Activated CD8-positive, alpha-beta memory T cell treated with anti-CD3 and anti-CD28 coated beads for 1 hour (primary cell): ENCODE measurements around the gene PROK1.
"Not testable (repeated sequence)": the region's sequence is repeated elsewhere in the genome, so short reads cannot be mapped to it uniquely, and the experiment has no call there.

Experiments used
- DNase-seq, 2 donors: peaks; one replicate each; pipeline ENCODE4 v3.0.0-alpha.2; 2020; ENCODE audit warnings: low read depth in 1 of 2; ENCODE audit errors: extremely low read depth in 1 of 2

Gene PROK1, protein sequence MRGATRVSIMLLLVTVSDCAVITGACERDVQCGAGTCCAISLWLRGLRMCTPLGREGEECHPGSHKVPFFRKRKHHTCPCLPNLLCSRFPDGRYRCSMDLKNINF

DNA sequence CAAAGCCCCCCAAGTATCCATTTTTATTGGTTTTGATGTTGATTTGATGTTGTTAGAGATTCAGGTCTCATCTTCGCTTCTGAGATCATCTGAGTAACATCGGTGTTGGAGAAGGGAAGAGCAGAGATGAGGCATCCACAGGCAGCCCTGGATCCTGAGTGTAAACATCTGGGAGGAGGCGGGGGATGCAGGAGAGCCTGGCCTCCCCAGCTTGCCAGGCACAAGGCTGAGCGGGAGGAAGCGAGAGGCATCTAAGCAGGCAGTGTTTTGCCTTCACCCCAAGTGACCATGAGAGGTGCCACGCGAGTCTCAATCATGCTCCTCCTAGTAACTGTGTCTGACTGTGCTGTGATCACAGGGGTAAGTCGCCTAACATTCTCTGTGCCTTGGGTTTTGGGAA is at the start of gene PROK1:
Gene PROK1, plus strand, starts transcription at position 221 of the 400 bp plus-strand sequence. Its CDS starts 68 bp downstream, at position 289.
- DNase-seq = no peak

DNA sequence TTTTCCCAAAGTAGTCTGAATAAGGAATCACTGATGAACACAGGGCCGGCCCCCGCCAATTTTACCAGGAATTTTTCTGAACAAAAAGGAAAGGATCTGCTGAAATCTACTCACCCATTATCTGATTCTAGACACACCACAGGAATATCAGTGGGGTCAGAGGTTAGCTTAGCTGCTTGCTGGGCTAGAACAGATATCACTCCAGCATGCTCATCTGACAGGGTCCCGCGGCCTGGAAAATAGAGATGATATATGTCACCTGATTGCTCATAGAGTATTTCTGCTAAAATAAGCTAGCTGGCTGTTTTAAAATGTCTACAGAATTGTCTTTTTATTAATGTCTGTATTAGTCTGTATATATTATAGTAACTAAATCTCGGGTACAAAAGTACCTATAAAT is 47.1 kb upstream of the PROK1 start:
- DNase-seq = no peak

- no peak for DNase-seq
These were observed 46.5 kb upstream of the PROK1 start for GRCh38 chr1:110404401-110404800.

- DNase-seq = not testable (repeated sequence)
These were observed 44.5 kb upstream of the PROK1 start for GRCh38 chr1:110406407-110406806.

DNA sequence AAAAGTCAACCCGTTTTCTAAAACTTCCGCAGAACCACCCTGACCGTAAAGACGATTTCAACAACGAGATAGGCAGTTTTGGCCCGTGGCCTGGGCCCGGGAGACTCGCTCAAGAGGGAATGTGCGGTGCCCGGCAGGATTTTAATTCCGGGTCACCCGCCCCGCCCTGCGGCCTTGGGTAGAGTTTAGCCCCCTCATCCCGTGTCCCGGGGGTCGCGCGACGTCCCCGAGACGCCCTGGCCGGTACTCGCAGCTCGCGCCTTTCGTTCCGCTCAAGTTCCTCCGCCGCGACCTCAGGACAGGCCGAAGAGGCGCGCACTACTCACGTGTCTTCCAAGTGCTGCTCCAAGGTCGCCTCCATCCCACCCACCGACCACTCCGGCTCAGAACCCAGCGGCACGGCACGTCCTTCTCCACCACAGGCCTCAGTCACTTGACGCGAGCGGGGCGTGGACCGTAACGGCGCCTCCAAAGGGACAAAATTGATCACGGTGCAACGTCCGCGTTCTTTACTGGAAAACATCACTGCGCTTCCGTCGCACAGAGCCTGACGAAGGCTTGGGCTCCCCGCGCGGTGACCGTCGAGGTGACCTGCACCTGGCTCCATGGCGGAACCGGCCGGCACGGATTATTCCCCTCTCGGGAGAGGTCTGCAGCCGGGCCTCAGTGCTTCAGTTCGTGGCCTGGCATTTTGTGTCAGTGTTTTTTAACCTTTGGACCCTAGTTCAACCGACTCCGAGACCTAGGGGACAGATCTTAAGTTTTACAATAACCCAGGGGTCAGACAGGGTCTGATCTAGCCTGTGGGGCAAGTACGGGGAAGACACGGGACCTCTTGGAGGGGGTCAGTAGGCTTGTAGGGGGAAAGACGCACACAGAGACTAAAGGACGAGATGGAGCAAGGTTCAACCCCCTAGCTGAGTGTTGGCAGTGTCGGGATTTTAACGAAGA is 43.4 kb upstream of the PROK1 start, which contains the start of gene LAMTOR5:
Gene LAMTOR5, minus strand, starts transcription at position 435 of the 951 bp plus-strand sequence. Its CDS starts 74 bp downstream, at position 361.
- DNase-seq = peak; percentile 74 to 83

DNA sequence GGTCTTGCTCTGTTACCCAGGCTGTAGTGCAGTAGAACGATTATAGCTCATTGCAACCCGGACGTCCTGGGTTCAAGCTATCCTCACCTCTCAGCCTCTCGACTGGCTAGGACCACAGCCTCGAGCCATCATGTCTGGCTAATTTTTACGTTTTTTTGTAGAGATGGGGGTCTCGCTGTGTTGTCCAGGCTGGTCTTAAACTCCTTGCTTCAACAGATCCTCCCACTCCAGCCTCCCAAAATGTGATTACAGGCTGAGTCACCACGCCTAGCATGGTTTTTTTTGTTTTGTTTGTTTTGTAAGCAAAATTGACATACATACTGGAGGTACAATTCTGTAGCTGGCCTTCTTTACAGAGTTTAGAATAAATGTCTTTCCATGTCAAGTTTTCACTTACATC is 42.5 kb upstream of the PROK1 start:
- no peak for DNase-seq

GRCh38 chr1:110409316-110409715 is 41.6 kb upstream of the PROK1 start:
- DNase-seq = no peak

DNA sequence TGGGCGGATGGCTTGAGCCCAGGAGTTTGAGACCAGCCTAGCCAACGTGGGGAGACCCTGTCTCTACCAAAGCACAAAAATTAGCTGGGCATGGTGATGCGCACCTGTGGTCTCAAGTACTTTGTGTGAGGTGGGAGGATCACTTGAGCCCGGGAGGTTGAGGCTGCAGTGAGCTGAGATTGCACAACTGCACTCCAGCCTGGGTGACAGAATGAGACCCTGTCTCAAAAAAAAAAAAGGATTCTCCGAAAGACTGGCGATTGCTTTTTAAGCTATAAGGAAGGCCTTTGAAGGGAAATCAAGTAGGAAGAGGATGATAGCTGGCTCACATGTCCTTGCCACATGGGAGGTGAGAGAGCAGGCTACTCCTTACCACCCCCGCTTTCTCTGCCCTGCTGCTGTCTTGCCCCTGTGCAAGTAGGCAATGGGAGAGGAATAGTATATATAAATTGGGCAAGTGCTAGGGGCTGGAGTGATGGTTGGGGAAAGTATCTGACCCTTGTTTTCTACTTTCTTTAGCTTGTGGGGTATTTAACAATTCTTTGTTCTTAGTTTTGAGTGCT is 39.7 kb upstream of the PROK1 start:
- no peak for DNase-seq

DNA sequence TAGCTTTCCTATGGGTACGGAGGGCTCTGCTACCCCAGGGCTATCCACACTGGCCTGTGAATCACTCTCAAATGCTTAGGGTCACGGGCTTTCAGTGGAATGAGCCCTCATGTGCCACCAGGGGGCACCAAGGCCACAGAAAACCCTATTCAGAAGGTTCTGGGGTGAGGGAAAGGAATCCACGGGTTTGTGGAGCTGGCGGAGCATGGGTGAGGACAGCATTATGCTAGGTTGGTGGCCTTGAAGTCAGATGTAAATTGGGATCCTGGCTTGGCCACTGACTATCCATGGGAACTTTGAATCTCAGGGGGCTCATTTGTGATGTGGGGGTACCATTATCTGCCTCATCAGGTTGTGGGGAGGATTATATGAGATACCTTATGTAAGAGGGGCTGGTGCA is 38.4 kb upstream of the PROK1 start:
- DNase-seq = peak in 1 of 2 donors; percentile 29

DNA sequence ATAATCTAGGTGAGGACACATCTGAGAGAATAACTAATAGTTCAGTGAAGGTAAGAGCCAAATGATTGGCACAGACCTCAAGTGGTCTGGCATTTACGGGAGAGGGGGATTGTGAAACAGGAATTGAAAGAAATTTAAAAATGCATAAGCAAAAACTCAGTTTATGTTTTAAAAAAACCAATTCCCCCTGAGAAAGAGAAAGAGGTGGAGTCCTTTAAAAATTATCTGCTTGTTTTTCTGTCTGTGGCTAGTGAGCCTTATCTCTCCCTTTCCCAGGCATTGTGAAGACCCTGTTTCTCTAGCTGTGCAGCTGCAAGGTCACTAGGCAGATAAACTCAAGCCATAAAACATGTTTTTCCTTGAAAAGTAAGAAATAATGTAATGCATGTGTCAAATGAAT is 37.9 kb upstream of the PROK1 start:
- not testable (repeated sequence) for DNase-seq

- DNase-seq = no peak
These were observed 32.2 kb upstream of the PROK1 start for GRCh38 chr1:110418729-110419128.

DNA sequence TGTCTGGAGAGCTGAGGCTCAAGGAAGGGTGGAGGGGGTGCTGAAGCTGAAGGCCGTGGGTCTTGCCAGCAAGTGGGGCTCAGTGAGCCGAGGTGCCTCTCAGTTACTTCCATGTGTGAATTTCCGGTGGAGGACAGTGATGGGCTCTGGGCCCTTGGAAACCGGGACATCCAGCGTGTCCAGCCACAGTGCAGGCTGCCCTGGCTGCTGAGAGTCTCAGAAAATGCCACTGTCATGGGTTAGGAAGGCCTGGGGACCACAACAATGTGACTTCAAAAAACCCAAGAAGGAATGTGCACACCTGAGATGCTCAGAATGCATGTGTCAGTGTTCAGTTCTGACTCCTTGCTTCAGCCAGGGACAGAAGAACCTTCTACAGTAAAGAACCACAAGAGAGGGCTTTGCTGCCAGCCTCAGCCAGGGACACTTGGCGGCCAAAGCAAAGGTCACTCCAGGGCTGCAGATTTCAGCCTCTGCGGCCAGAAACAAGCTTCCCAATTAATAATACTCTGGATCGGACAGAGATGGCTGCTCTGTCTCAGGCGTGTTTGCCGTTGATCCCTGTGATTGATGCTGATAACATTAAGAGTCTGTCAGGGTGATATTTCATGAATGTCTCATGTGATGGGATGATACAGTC is 30.8 kb upstream of the PROK1 start:
- DNase-seq = no peak

DNA sequence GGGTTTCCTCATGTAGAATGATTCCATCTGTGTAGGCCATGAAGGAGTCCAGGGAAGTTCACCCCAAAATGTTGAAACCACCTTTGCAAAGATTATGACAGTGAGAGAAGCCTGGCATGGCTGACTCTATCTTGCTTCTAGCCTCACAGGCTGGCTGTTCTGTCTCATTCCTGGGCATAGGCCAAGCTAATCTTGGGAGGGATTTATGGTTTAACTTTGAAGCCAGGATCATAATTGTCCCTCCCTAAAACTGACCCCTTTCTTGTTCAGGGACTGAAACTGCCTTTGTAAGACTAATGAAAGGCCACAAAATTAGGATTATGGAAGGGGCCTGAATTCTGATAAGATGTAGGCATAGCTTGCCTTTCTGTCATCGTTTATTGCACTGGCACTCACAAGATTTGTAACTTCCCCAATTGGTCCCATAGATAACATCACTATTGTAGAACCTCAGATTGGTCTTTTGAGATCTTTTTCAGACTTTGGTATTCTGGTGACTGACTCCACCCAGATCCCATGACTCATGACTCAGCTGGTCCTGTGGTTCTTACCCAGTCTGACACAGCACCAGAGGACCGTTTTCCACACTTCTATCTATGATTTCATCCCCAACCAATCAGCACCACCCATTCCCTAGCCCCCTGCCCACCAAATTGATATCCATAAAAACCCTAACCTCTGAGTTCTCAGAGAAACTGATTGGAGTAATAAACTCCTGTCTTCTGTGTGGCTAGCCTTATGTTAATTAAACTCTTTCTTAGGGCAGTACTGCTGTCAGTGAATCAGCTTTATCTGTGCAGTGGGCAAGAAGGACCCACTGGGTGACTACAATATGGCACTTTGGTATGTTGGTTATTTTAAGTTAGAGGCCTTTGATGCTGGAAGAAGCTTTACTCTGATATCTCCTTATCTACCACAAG is 29.8 kb upstream of the PROK1 start:
- no peak for DNase-seq

DNA sequence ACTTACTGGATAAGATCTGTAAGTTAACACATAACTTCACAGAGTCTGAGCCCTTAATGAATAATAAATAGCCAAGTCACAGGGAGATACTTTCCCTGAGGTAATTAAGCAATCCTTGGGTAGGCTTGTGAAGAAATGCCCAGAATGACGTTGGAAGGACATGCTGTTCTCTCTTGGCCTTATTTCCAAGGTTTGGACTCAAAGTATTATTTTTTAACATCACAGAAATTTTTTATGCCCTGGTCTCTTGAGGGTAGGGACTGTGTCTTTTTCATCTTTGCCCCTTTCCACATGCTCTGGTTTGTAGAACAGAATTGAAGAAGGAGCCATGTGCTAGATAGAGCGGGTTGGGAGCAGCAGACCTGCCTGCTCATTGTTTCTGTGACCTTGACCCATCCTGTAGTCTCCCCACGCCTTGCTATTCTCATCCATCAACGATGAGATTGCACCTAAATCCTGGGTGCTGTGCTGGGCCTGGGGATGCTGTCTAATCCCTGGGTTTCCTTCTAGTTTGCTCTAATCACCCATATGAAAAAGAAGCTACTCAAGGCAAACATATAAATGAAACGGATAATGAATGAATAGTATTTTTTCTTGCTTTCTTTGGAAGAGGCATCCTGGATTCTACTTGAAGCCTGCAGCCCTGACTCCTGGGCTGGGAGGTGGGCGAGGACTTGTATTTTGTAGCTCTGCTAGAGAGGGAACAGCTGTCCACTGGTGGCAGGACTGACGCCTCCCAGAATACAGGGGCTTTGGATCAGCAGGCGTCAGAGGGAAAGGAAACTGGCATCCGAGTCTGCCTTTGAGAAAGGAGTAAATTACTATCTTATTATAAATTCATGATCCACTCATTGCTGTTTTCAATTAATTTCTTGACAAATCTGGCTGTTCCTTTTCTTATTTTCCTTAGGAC is 26.0 kb upstream of the PROK1 start:
- no peak for DNase-seq

DNA sequence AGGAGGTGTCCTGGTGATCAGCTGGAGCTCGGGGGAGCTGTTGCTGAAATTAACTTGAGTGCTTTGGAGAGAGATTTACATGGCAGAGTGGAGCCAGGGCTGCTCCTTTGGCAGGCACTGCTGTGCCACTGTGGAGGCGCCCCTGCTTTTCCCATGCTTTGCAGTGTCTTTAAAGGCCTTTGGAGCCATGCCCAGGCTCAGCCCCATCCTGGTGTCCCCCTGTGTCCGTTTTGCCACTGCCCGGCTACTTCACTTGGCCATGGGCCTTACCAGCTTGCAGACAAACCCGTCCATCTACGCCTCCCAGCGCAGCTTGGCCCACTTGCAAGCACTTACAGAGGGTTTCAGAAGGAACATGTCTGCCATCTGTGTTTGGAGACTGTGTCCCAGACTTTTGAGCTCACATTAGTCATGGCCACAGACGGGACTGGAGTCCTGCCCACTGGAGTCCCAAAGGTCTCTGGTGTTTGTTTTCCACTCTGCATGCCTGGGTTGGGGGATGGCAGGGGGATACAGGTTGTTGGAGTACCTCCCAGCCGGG is 25.3 kb upstream of the PROK1 start:
- no peak for DNase-seq

DNA sequence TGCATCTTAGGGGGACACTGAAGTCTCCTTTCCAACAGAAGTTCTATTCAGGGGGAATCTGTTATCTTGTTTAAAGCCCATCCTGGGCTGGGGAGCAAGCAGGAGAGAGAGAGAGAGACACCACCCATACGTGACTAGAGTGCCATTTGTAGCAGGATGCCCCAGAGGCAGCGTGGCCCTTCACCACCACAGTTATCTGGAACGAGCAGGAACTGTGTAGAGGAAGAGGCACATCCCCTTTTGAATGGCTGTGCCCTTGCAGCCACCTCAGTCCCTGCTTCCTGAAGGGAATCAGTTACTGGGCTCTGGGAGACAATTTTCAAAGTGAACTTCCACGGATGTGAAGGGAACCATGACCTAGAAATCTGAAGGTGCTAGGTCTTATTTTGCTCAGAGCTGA is 24.1 kb upstream of the PROK1 start:
- DNase-seq = no peak

DNA sequence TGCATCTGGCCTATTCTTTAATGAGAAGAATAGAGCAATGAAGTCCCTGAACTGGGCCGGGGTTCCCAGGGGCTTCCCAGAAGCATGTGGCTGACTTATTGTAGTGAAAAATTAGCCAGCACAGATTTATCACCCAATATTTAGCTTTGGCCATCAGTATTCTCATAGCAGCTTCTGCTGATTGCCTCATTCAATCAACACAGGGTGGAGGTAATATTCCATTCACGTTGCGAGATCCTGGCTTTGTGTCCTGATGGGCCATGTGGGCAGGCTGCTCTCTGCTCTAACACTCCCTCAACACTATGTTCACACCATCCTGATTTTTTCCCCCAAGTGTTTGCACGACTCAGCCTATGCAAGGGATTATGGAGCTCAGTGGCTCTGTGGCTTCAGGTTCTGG is 22.0 kb upstream of the PROK1 start:
- DNase-seq = no peak

- no peak for DNase-seq
These were observed 20.6 kb upstream of the PROK1 start for GRCh38 chr1:110430366-110430765.

- DNase-seq = no peak
These were observed 20.0 kb upstream of the PROK1 start for GRCh38 chr1:110430901-110431300.
